GM18951 (cell line): ENCODE measurements around the gene SUPT3H.

ENCODE experiments used
- POLR2A ChIP-seq: IDR thresholded peaks from 4 replicates; pipeline ENCODE4 v1.6.1; 2011; ENCODE audit warnings: mild to moderate bottlenecking; ENCODE audit not compliant: insufficient read length, insufficient read depth; ENCODE audit errors: extremely low read depth
- in situ Hi-C: fragments of 300-500 bp; cut with MboI; formaldehyde crosslinking; loops from one replicate; pipeline ENCODE4 v1.12.0; 2022; ENCODE audit warnings: low sequenced_read_pairs, mixed read lengths, inconsistent platforms; ENCODE audit not compliant: unreplicated experiment

Gene SUPT3H

DNA sequence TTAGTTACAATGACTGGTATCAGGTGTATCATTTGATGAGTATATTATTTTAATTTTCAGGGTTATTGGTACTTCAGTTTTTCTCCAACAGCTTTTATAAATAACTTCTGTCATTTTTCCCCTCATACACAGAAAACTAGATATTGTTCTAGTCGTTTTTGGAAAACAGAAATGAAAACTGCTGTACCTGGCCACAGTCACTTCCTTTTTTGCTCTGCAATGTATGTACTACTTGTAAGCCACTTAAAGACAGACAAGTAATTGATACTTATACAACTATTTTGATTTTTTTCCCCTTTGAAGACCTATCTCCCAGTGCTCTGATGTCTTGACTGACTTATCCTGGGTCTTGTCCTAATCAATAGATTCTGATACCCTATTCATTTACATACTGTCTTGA is 268.2 kb downstream of the SUPT3H start:
- in situ Hi-C loops = no loop called here
- TF ChIP-seq POLR2A = no peak

DNA sequence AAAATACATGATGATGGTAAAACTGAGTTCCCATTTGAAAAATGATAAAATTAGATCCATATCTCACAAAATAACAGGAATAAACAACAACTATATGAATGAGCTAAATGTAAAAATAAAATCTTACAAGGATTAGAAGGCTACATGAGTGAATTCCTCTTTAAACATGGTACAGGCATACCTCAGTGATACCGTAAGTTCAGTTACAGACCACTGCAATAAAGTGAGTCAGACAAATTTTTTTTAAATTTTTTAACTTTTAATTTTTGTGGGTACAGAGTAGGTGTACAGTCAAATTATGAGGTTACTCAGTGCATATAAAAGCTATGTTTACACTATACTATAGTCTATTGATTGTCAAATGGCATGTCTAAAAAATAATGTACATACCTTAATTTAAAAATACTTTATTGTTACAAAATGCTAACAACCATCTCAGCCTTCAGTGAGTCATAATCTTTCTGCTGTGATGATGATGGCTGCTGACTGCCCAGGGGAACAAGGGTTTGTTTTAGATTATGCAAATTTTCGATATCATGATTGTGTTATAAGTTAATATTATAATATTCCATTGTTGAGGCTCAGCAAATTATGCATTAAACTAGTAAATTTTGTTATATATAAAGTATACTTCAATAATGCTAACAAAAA is 272.4 kb downstream of the SUPT3H start:
- no peak for TF ChIP-seq POLR2A
- in situ Hi-C loops = no loop called here

GRCh38 chr6:45104429-45104828 is 273.3 kb downstream of the SUPT3H start:
- no peak for TF ChIP-seq POLR2A
- in situ Hi-C loops = no loop called here

DNA sequence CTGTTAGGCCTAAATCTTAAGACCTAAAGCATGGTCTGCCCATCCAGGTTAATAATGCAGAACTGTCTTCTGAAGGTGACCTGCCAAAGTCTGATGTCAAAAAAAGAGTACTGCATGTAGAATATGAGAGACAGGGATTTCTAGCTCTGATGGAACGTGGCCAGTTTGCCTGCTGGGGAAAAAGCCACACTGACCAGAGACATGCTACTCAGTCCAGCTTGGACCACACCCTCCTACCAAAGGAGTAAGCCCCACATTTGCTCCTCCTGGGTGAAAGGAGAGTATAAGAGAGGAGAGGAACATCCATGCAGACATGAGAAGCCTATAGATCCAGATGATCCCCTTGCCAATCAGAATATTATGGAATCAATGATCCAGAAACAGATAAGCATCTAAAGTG is 279.5 kb downstream of the SUPT3H start:
- in situ Hi-C loops = no loop called here
- TF ChIP-seq POLR2A = no peak

DNA sequence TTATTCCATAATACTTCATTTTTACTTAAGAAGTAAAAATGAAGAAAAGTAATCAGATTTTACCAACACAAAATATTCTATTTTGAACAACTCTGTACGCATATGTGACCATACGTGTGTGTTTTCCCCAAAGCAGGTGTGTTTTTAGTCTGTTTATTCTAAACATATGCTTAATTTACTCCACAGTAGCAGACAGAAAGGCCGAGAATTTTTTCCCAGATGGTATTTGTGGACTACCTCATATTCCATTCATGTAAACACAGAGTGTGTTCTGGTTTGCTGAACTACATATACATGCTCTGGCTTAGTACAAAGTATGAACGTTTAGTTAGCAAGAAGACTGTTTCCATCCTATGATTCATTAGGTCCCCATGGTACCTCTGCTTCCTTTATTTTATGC is 282.9 kb downstream of the SUPT3H start:
- no peak for TF ChIP-seq POLR2A
- in situ Hi-C loops = no loop called here

- in situ Hi-C loops = no loop called here
- TF ChIP-seq POLR2A = no peak
Measured at GRCh38 chr6:45092135-45092534, 285.6 kb downstream of the SUPT3H start.

DNA sequence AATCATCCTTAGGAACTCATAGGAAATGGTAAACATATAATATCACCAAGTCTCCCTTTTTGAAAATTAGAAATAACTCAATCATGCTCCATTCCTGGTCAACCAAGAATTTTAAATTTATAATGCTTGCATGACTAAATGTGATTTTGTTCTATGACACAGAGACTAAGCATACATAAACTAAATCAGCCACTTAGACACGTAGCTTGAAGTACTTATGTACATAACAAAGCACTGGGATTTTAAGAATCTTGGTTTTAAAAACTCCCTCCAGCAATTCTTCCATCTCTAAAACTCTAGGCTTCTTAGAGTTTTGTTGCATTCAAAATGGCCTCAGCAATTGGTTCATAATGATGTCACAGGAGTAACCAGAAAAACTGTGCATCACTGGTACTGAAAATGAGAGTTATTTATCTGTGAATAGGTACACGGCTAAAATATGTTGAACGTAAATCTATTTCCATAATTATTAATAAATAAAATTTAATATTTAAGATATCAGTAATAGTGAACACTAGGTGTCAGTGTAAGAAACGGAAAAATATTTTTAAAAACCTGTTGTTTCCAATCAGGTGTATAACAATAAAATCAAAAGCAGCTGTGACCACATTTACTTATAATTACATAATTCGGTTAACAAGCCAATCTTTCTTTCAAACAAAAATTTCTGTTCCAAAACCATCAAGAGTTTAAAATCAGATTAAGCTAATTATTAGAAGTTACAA is 291.2 kb downstream of the SUPT3H start:
- no peak for TF ChIP-seq POLR2A
- in situ Hi-C loops = no loop called here

DNA sequence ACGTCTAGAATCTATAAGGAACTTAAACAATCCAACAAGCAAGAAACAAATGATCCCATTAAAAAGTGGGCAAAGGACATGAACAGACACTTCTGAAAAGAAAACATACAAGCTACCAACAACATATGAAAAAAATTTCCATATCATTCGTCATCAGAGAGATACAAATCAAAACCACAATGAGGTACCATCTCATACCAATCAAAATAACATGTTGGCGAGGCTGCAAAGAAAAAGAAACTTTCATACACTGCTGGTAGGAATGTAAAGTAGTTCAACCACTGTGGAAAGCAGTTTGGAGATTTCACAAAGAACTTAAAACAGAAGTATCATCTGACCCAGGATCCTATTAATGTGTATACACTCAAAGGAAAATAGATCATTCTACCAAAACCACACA is 293.5 kb downstream of the SUPT3H start:
- in situ Hi-C loops = no loop called here
- no peak for TF ChIP-seq POLR2A

DNA sequence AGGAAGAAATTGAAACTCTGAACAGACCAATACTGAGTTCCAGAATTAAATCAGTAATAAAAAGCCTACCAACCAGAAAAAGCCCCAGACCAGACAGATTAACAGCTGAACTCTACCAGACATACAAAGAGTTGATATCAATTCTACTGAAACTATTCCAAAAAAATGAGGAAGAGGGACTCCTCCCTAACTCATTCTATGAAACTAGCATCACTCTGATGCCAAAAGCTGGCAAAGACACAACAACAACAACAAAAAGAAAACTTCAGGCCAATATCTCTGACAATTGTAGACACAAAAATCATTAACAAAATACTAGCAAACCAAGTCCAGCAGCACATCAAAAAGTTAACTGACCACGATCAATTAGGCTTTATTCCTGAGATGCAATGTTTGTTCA is 295.6 kb downstream of the SUPT3H start:
- in situ Hi-C loops = no loop called here
- TF ChIP-seq POLR2A = no peak

DNA sequence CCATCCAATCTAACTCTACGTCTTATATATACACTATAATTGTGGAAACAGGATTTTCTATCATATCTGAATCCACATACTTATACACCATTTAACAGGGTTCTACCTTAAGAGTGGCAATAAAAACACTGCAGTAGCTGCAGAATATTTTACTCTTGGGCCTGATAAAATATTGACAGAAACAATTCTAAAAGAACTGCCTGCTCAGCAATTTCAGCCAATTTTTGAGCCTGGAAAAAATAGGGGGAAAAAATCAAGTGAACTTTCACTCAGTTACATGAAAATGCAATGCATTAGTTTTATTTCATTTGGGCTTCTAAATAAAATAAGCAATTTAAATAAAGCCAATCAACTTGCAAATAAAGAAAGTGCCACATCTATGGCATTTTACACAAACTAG is 296.1 kb downstream of the SUPT3H start:
- no peak for TF ChIP-seq POLR2A
- in situ Hi-C loops = no loop called here

DNA sequence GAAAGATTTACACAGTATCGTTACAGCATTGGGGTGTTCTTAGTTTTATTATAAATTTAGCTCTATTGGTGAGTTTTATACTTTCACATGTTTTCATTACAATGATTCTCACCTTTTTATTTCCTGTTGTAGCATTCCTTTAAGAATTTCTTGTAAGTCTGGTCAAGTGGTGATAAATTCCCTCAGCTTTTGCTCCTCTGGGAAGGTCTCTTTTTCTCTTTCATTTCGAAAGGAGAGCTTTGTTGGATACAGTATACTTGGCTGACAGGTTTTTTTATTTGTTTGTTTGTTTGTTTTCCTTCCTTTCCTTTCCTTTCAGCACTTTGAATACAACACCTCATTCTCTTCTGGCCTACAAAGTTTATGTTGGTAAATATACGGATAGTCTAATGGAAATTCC is 299.3 kb downstream of the SUPT3H start:
- in situ Hi-C loops = no loop called here
- TF ChIP-seq POLR2A = no peak

- no peak for TF ChIP-seq POLR2A
- in situ Hi-C loops = no loop called here
Measured at GRCh38 chr6:45076217-45076930, 301.4 kb downstream of the SUPT3H start.

- no peak for TF ChIP-seq POLR2A
- in situ Hi-C loops = no loop called here
Measured at GRCh38 chr6:45075246-45075645, 302.5 kb downstream of the SUPT3H start.

- in situ Hi-C loops = no loop called here
- no peak for TF ChIP-seq POLR2A
Measured at GRCh38 chr6:45074439-45074838, 303.3 kb downstream of the SUPT3H start.
